A549 (cell line): ENCODE data around the gene IGSF22.

Experiments used
- CEBPB ChIP-seq, 2 experiments: fragments of >200 bp in 1 of 2; sonication (Bioruptor Twin) in 1 of 2; formaldehyde crosslinking in 1 of 2; IDR thresholded peaks; 2 replicates each; pipeline ENCODE4 v1.6.1; 2012 to 2016
- CHD4 ChIP-seq: fragments of 200-600 bp; sonication (generic); IDR thresholded peaks from 2 replicates; pipeline ENCODE4 v1.6.1; 2016; ENCODE audit warnings: antibody characterized with exemption, mild to moderate bottlenecking, borderline replicate concordance
- CTCF ChIP-seq: fragments of >200 bp; sonication (Bioruptor Twin); formaldehyde crosslinking; IDR thresholded peaks from 3 replicates; pipeline ENCODE4 v1.5.1; 2016
- MYC ChIP-seq: IDR thresholded peaks from 2 replicates; pipeline ENCODE4 v1.6.1; 2012; ENCODE audit warnings: mild to moderate bottlenecking, inconsistent platforms, low read length, improper control_type of control experiment, borderline replicate concordance
- POLR2A ChIP-seq: IDR thresholded peaks from 2 replicates; pipeline ENCODE4 v1.6.1; 2012; ENCODE audit warnings: mild to moderate bottlenecking, low read length
- REST ChIP-seq: fragments of 200-600 bp; sonication (generic); IDR thresholded peaks from 2 replicates; pipeline ENCODE4 v1.6.1; 2016; ENCODE audit warnings: antibody characterized with exemption, mild to moderate bottlenecking, moderate library complexity
- RFX5 ChIP-seq: fragments of 450-650 bp; IDR thresholded peaks from 2 replicates; pipeline ENCODE4 v1.7.1; 2014; ENCODE audit warnings: antibody characterized with exemption, mild to moderate bottlenecking, moderate library complexity
- SMC3 ChIP-seq: fragments of >200 bp; sonication (Bioruptor Twin); formaldehyde crosslinking; IDR thresholded peaks from 3 replicates; pipeline ENCODE4 v1.6.1; 2018; ENCODE audit warnings: inconsistent platforms
- SREBF2 ChIP-seq: fragments of 450-650 bp; IDR thresholded peaks from 2 replicates; pipeline ENCODE4 v1.6.1; 2014; ENCODE audit warnings: mild to moderate bottlenecking, moderate library complexity

DNA sequence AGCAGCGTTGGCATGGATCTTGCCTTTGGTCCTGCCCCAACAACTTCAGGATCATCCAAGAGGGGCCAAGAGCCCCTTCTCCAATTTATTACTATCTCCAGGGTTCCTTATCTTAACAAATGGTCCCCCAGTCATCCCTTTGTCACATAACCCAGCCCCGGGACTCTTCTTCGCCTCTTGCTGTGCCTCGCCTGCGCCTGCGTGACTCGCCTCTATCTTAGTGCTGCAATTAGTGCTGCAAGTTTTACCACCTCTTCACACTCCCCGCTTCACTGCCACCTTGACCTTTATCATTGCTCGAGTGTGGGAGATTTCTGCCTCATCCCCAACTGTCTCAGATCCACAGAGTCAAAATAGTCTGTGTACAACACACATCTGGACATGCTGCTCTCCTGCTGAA lies 4.0 kb upstream of the IGSF22 start:
- TF ChIP-seq SREBF2 (no peak), SMC3 (no peak), CTCF (no peak), REST (no peak), POLR2A (no peak), MYC (no peak), CHD4 (no peak), CEBPB (IDR thresholded peaks at IDR 0.05) (no peak), RFX5 (no peak)
